MM.1S (cell line): Measurements from ENCODE around the gene AKAP6.

ENCODE experiments used
- EZH2phosphoT487 ChIP-seq: fragments of 300-600 bp; sonication (generic); IDR thresholded peaks from 2 replicates; pipeline ENCODE4 v1.6.1; 2018; ENCODE audit warnings: antibody characterized with exemption, low read length
- TF ChIP-seq, protein P1 (sequence below): fragments of 300-600 bp; sonication (generic); IDR thresholded peaks from 2 replicates; pipeline ENCODE4 v1.5.1; 2016; ENCODE audit warnings: antibody characterized with exemption, low read length, mixed read lengths

DNA sequence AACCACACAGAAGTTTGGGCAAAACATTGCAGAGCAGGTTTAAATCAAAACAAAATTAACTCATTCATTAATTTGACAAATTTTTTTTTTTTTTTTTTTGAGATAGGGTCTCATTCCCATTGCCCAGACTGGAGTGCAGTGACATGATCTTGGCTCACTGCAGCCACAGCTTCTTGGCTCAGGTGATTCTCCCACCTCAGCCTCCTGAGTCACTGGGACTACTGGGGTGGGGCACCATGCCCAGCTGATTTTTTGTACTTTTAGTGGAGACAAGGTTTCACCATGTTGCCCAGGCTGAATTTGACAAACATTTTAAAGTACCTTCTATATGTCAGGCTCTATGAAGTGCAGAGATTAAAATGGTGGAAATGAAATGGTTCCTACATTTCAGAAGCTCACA is 352.5 kb downstream of the AKAP6 start:
- TF ChIP-seq, protein P1, sequence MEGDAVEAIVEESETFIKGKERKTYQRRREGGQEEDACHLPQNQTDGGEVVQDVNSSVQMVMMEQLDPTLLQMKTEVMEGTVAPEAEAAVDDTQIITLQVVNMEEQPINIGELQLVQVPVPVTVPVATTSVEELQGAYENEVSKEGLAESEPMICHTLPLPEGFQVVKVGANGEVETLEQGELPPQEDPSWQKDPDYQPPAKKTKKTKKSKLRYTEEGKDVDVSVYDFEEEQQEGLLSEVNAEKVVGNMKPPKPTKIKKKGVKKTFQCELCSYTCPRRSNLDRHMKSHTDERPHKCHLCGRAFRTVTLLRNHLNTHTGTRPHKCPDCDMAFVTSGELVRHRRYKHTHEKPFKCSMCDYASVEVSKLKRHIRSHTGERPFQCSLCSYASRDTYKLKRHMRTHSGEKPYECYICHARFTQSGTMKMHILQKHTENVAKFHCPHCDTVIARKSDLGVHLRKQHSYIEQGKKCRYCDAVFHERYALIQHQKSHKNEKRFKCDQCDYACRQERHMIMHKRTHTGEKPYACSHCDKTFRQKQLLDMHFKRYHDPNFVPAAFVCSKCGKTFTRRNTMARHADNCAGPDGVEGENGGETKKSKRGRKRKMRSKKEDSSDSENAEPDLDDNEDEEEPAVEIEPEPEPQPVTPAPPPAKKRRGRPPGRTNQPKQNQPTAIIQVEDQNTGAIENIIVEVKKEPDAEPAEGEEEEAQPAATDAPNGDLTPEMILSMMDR = no peak
- TF ChIP-seq EZH2phosphoT487 = no peak
